NCI-H146 (cell line): Measurements from ENCODE around the gene MLEC.
"Not testable (repeated sequence)": the region's sequence is repeated elsewhere in the genome, so short reads cannot be mapped to it uniquely, and the experiment has no call there.

Experiments used
- DNase-seq: peaks from one replicate; lab custom pipeline; 2025; lab: John Stamatoyannopoulos, UW

Gene MLEC

GRCh38 chr12:120662879-120663278 is 24.1 kb upstream of the MLEC start:
- DNase-seq, result no peak

GRCh38 chr12:120663741-120664140 is 23.2 kb upstream of the MLEC start:
- no peak for DNase-seq

GRCh38 chr12:120666571-120667390 is 20.2 kb upstream of the MLEC start:
- DNase-seq, result peak; percentile 47

- DNase-seq, result no peak
These were observed 18.7 kb upstream of the MLEC start for GRCh38 chr12:120668091-120668867.

- no peak for DNase-seq
These were observed 17.8 kb upstream of the MLEC start for GRCh38 chr12:120668868-120669840.

GRCh38 chr12:120670237-120670636 is 16.7 kb upstream of the MLEC start:
- DNase-seq, result not testable (repeated sequence)

GRCh38 chr12:120670667-120671066 is 16.3 kb upstream of the MLEC start:
- no peak for DNase-seq

GRCh38 chr12:120674097-120674636 is 12.8 kb upstream of the MLEC start:
- DNase-seq, result no peak

GRCh38 chr12:120677765-120678473 is 9.0 kb upstream of the MLEC start:
- DNase-seq, result no peak

GRCh38 chr12:120678572-120678971 is 8.4 kb upstream of the MLEC start:
- no peak for DNase-seq

- no peak for DNase-seq
These were observed 6.7 kb upstream of the MLEC start for GRCh38 chr12:120680165-120680738.

GRCh38 chr12:120684523-120684932 is 2.4 kb upstream of the MLEC start:
- no peak for DNase-seq

GRCh38 chr12:120685522-120685921 is 1.4 kb upstream of the MLEC start:
- DNase-seq, result no peak

- peak; percentile 99 for DNase-seq
These were observed 729 bp upstream of the MLEC start for GRCh38 chr12:120686151-120686689.

- peak; percentile 21 for DNase-seq
These were observed 785 bp downstream of the MLEC start for GRCh38 chr12:120687578-120688289.

- no peak for DNase-seq
These were observed 1.6 kb downstream of the MLEC start for GRCh38 chr12:120688527-120689071.

GRCh38 chr12:120689397-120690082 is 2.6 kb downstream of the MLEC start:
- no peak for DNase-seq

GRCh38 chr12:120690083-120690450 is 3.1 kb downstream of the MLEC start:
- no peak for DNase-seq

- DNase-seq, result no peak
These were observed 4.0 kb downstream of the MLEC start for GRCh38 chr12:120690978-120691377.
